ENCODE data around the gene MACROD2. TPM values are rescaled to one million over a fixed set of nuclear protein-coding genes. Genes with fewer than 3 reads are reported as not detected.

Gene MACROD2
- polyA plus RNA-seq, 1 donor (not counting 4 experiments of a cell fraction or from before 2014, with no cell fraction given), result 0.71 TPM

DNA sequence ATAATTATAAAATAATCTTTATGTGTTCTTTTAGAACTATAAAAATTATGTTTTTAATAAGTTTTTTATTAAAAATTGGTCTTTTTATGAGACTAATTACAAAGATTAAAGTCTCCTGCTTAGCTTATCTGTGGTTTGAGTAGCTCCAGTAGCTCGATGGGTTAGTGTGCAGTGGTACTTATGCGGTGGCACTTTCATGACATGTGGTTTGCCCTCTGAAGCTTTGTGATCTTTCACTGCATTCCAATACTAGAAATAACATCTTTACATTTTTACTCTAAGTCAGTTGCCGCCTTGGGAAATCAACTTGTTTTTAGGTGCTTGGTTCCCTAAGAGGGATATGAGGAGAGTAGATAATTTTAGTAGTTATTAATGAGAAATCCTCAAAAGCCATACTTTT lies 1041.6 kb downstream of the MACROD2 start:
- H3K36me3 ChIP-seq (ENCODE audit: control insufficient read depth in 2 of 2, extremely low read depth in 1 of 2, insufficient read depth in 2 of 2, low read length in 2 of 2), result no peaks in the 10 kb centered on the region
- dilution Hi-C loops (cut with MboI; ENCODE audit: extremely low pct_ligation_motif_present, low sequenced_read_pairs), result no loop called here
- DNase-seq (ENCODE audit: low read depth, low spot score) (no peak), FAIRE-seq (no peak)
- no peak overlapping the region for H2AFZ ChIP-seq (ENCODE audit: control insufficient read depth, low read length)
- no peak overlapping the region for H3K4me3 ChIP-seq (ENCODE audit: control insufficient read depth in 2 of 3, extremely low read depth in 1 of 3, insufficient read depth in 2 of 3, low read depth in 1 of 3, low read length in 3 of 3)
- no peaks in the 10 kb centered on the region for H3K79me2 ChIP-seq (ENCODE audit: control insufficient read depth, insufficient read depth, low read length)
- no peaks in the 10 kb centered on the region for H3K27me3 ChIP-seq (ENCODE audit: control insufficient read depth, extremely low read depth, insufficient read depth, low read length)
- H4K20me1 ChIP-seq (ENCODE audit: control insufficient read depth, extremely low read depth, insufficient read depth, low read length), result no peaks in the 10 kb centered on the region
- TF ChIP-seq, protein P1, sequence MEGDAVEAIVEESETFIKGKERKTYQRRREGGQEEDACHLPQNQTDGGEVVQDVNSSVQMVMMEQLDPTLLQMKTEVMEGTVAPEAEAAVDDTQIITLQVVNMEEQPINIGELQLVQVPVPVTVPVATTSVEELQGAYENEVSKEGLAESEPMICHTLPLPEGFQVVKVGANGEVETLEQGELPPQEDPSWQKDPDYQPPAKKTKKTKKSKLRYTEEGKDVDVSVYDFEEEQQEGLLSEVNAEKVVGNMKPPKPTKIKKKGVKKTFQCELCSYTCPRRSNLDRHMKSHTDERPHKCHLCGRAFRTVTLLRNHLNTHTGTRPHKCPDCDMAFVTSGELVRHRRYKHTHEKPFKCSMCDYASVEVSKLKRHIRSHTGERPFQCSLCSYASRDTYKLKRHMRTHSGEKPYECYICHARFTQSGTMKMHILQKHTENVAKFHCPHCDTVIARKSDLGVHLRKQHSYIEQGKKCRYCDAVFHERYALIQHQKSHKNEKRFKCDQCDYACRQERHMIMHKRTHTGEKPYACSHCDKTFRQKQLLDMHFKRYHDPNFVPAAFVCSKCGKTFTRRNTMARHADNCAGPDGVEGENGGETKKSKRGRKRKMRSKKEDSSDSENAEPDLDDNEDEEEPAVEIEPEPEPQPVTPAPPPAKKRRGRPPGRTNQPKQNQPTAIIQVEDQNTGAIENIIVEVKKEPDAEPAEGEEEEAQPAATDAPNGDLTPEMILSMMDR (optimal IDR thresholded peaks at IDR 0.05 in 1 of 3, IDR thresholded peaks at IDR 0.05 in 1 of 3, conservative IDR thresholded peaks at IDR 0.05 in 1 of 3; ENCODE audit: extremely low read depth in 1 of 3, insufficient read depth in 2 of 3, low read length in 3 of 3), result no peak
- TF ChIP-seq EZH2 (IDR thresholded peaks at IDR 0.05; ENCODE audit: low read length), result no peak
- H3K9ac ChIP-seq (ENCODE audit: control insufficient read depth, extremely low read depth, insufficient read depth, low read length), result no peak overlapping the region
- H3K4me1 ChIP-seq (ENCODE audit: control insufficient read depth, extremely low read depth, insufficient read depth, low read length), result no peaks in the 10 kb centered on the region
- H3K9me1 ChIP-seq (ENCODE audit: control insufficient read depth, extremely low read depth, insufficient read depth, low read length), result no peaks in the 10 kb centered on the region
- H3K9me3 ChIP-seq (ENCODE audit: control insufficient read depth, low read depth, low read length), result no peaks in the 10 kb centered on the region
- no peak overlapping the region for H3K27ac ChIP-seq (ENCODE audit: control insufficient read depth, insufficient read depth, low read length)
- no peak overlapping the region for H3K4me2 ChIP-seq (ENCODE audit: control insufficient read depth, extremely low read depth, insufficient read depth, low read depth, low read length)

DNA sequence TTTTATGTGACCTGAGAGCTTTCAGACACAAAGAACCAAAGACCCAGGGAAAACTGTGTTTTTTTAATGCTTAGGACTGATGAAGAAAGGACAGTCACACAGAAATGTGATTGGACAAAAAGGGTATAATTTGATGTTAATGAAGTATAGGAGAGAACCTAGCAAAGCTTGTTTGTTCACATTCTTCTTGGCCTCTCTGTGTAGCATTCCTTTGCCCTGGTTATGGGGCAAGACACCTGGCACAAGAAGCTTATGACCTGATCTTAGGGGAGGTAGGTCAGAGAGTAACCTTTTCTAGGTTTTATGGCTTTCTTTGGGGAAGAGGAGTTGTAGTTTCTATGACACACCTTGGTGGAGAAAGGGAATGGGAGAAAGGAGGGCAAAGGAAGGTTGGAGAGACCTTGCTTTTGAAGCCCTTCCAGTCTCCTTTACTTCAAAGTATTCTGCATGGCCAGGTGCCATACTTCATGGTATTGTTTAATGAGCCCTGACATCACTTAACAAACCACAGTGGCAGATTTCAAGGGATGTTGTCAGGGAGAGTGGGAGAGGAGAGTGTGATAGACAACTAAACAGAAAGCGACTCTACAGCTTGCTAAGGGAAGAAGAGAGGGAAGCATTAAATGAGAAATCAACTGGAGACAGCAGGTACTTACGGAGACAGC lies 1043.9 kb downstream of the MACROD2 start:
- Histone ChIP-seq H3K79me2 (ENCODE audit: control insufficient read depth, insufficient read depth, low read length) (no peaks in the 10 kb centered on the region), H3K27ac (ENCODE audit: control insufficient read depth, insufficient read depth, low read length) (no peak overlapping the region), H3K36me3 (ENCODE audit: control insufficient read depth in 2 of 2, extremely low read depth in 1 of 2, insufficient read depth in 2 of 2, low read length in 2 of 2) (no peaks in the 10 kb centered on the region), H4K20me1 (ENCODE audit: control insufficient read depth, extremely low read depth, insufficient read depth, low read length) (no peaks in the 10 kb centered on the region), H3K9me3 (ENCODE audit: control insufficient read depth, low read depth, low read length) (no peaks in the 10 kb centered on the region), H3K4me2 (ENCODE audit: control insufficient read depth, extremely low read depth, insufficient read depth, low read depth, low read length) (no peak overlapping the region), H3K9me1 (ENCODE audit: control insufficient read depth, extremely low read depth, insufficient read depth, low read length) (no peaks in the 10 kb centered on the region), H3K4me1 (ENCODE audit: control insufficient read depth, extremely low read depth, insufficient read depth, low read length) (no peaks in the 10 kb centered on the region), H3K27me3 (ENCODE audit: control insufficient read depth, extremely low read depth, insufficient read depth, low read length) (no peaks in the 10 kb centered on the region), H3K4me3 (ENCODE audit: control insufficient read depth in 2 of 3, extremely low read depth in 1 of 3, insufficient read depth in 2 of 3, low read depth in 1 of 3, low read length in 3 of 3) (no peak overlapping the region), H3K9ac (ENCODE audit: control insufficient read depth, extremely low read depth, insufficient read depth, low read length) (no peak overlapping the region), H2AFZ (ENCODE audit: control insufficient read depth, low read length) (no peak overlapping the region)
- peak; percentile 43 for FAIRE-seq
- dilution Hi-C loops (cut with MboI; ENCODE audit: extremely low pct_ligation_motif_present, low sequenced_read_pairs), result no loop called here
- DNase-seq (ENCODE audit: low read depth, low spot score), result no peak
- TF ChIP-seq EZH2 (IDR thresholded peaks at IDR 0.05; ENCODE audit: low read length), result no peak
- TF ChIP-seq, protein P1 (optimal IDR thresholded peaks at IDR 0.05 in 1 of 3, IDR thresholded peaks at IDR 0.05 in 1 of 3, conservative IDR thresholded peaks at IDR 0.05 in 1 of 3; ENCODE audit: extremely low read depth in 1 of 3, insufficient read depth in 2 of 3, low read length in 3 of 3), result no peak
